DOHH2 (cell line): ENCODE measurements around the gene ATP2A3.

ENCODE experiments used
- H3F3A ChIP-seq: fragments of 200-600 bp; sonication (generic), shearing (Covaris generic); 2 replicates; pipeline ENCODE4 v1.6.0; 2016; ENCODE audit warnings: antibody characterized with exemption, mild to moderate bottlenecking; ENCODE audit not compliant: control insufficient read depth, insufficient read depth
- H3K27ac ChIP-seq: fragments of 200-600 bp; sonication (generic); 2 replicates; pipeline ENCODE4 v1.5.1; 2014; ENCODE audit warnings: low read depth, mild to moderate bottlenecking, low read length, moderate library complexity
- H3K27me3 ChIP-seq: fragments of 200-600 bp; sonication (generic); 2 replicates; pipeline ENCODE4 v1.6.1; 2014; ENCODE audit warnings: mild to moderate bottlenecking, low read length, mixed read lengths; ENCODE audit not compliant: control insufficient read depth
- H3K36me3 ChIP-seq: fragments of 200-600 bp; sonication (generic); 2 replicates; pipeline ENCODE4 v1.6.1; 2014; ENCODE audit warnings: mild to moderate bottlenecking, low read length, moderate library complexity, mixed read lengths; ENCODE audit not compliant: control insufficient read depth
- H3K4me1 ChIP-seq: fragments of 200-600 bp; sonication (generic); 2 replicates; pipeline ENCODE4 v1.6.1; 2014; ENCODE audit warnings: mild to moderate bottlenecking, low read length, mixed read lengths; ENCODE audit not compliant: control insufficient read depth
- H3K4me2 ChIP-seq: fragments of 200-600 bp; sonication (generic); 2 replicates; pipeline ENCODE4 v1.6.0; 2014; ENCODE audit warnings: mild to moderate bottlenecking, low read length, moderate library complexity
- H3K4me3 ChIP-seq: fragments of 200-600 bp; sonication (generic); 2 replicates; pipeline ENCODE4 v1.5.1; 2014; ENCODE audit warnings: mild to moderate bottlenecking, low read length, mixed read lengths
- H3K79me2 ChIP-seq: fragments of 200-600 bp; sonication (generic); 2 replicates; pipeline ENCODE4 v1.6.1; 2014; ENCODE audit warnings: mild to moderate bottlenecking, low read length, mixed read lengths; ENCODE audit not compliant: control insufficient read depth
- H3K9me2 ChIP-seq: fragments of 200-600 bp; sonication (generic); replicated peaks from 2 replicates; pipeline ENCODE4 v1.6.1; 2014; ENCODE audit warnings: mild to moderate bottlenecking, low read length, mixed read lengths; ENCODE audit not compliant: control insufficient read depth
- H3K9me3 ChIP-seq: fragments of 200-600 bp; sonication (generic); 2 replicates; pipeline ENCODE4 v1.6.1; 2014; ENCODE audit warnings: antibody characterized with exemption, low read length, mixed read lengths; ENCODE audit not compliant: control insufficient read depth, insufficient read depth
- H4K20me1 ChIP-seq: fragments of 200-600 bp; sonication (generic); 2 replicates; pipeline ENCODE4 v1.6.0; 2014; ENCODE audit warnings: low read depth, mild to moderate bottlenecking, antibody characterized with exemption, low read length, moderate library complexity; ENCODE audit not compliant: control insufficient read depth, insufficient read depth
- CTCF ChIP-seq: fragments of 200-600 bp; sonication (generic); IDR thresholded peaks from one replicate; pipeline ENCODE4 v1.5.1; 2014; ENCODE audit warnings: antibody characterized with exemption, mild to moderate bottlenecking, low read depth, low read length; ENCODE audit not compliant: poor library complexity, severe bottlenecking
- EZH2phosphoT487 ChIP-seq: fragments of 200-600 bp; sonication (generic); IDR thresholded peaks from 2 replicates; pipeline ENCODE4 v1.6.1; 2017; ENCODE audit warnings: borderline replicate concordance, mild to moderate bottlenecking, antibody characterized with exemption, low read length, moderate library complexity, mixed read lengths

ATP2A3 gene

GRCh38 chr17:3890878-3891219, 73.4 kb downstream of the ATP2A3 start:
- peaks cover 57% of the 10 kb centered on the region for H3K4me1 ChIP-seq
- no peaks in the 10 kb centered on the region for H3K36me3 ChIP-seq
- no peak overlapping the region for H3K27ac ChIP-seq
- H3K4me3 ChIP-seq = no peak overlapping the region
- H3K9me2 ChIP-seq = no peaks in the 10 kb centered on the region
- 0 out of 2 replicates have a peak, but pooled peaks cover 3% of the 10 kb centered on the region for H4K20me1 ChIP-seq
- no peaks in the 10 kb centered on the region for H3K9me3 ChIP-seq
- TF ChIP-seq EZH2phosphoT487 (no peak), CTCF (no peak)
- H3K79me2 ChIP-seq = no peaks in the 10 kb centered on the region
- H3F3A ChIP-seq = peaks cover 13% of the 10 kb centered on the region
- H3K27me3 ChIP-seq = peaks cover 12% of the 10 kb centered on the region
- H3K4me2 ChIP-seq = no peak overlapping the region

- no peaks in the 10 kb centered on the region for H3K9me2 ChIP-seq
- TF ChIP-seq CTCF (no peak), EZH2phosphoT487 (no peak)
- H3K4me3 ChIP-seq = no peak overlapping the region
- H3K36me3 ChIP-seq = no peaks in the 10 kb centered on the region
- peaks cover 13% of the 10 kb centered on the region for H3F3A ChIP-seq
- no peaks in the 10 kb centered on the region for H3K9me3 ChIP-seq
- H3K79me2 ChIP-seq = no peaks in the 10 kb centered on the region
- 0 out of 2 replicates have a peak, but pooled peaks cover 3% of the 10 kb centered on the region for H4K20me1 ChIP-seq
- H3K27ac ChIP-seq = no peak overlapping the region
- no peak overlapping the region for H3K4me2 ChIP-seq
- H3K4me1 ChIP-seq = peaks cover 56% of the 10 kb centered on the region
- H3K27me3 ChIP-seq = peaks cover 12% of the 10 kb centered on the region
These were observed 74.0 kb downstream of the ATP2A3 start for GRCh38 chr17:3890082-3890877.

GRCh38 chr17:3889325-3890012, 74.8 kb downstream of the ATP2A3 start:
- H3K4me1 ChIP-seq = peaks cover 50% of the 10 kb centered on the region

More at GRCh38 chr17:3889325-3890012, 74.8 kb downstream of the ATP2A3 start:
- no peaks in the 10 kb centered on the region for H3K9me3 ChIP-seq
- H3F3A ChIP-seq = peaks cover 10% of the 10 kb centered on the region
- no peak overlapping the region for H3K27ac ChIP-seq
- H3K27me3 ChIP-seq = peaks cover 12% of the 10 kb centered on the region
- no peak for TF ChIP-seq CTCF
- TF ChIP-seq EZH2phosphoT487 = no peak
- H3K4me2 ChIP-seq = no peak overlapping the region
- no peak overlapping the region for H3K4me3 ChIP-seq
- no peaks in the 10 kb centered on the region for H3K9me2 ChIP-seq
- H3K36me3 ChIP-seq = no peaks in the 10 kb centered on the region
- no peaks in the 10 kb centered on the region for H3K79me2 ChIP-seq
- 0 out of 2 replicates have a peak, but pooled peaks cover 3% of the 10 kb centered on the region for H4K20me1 ChIP-seq
